CD4-positive, alpha-beta T cell (primary cell): ENCODE data around the gene KRTAP5-7. TPM values are rescaled to one million over a fixed set of nuclear protein-coding genes. Genes with fewer than 3 reads are reported as not detected.

ENCODE experiments used
- ATAC-seq: fragments of 200-7000 bp; cut with Tn5 transposase; one replicate; pipeline ENCODE4 v1.10.0; 2022; ENCODE audit warnings: mild to moderate bottlenecking; ENCODE audit not compliant: poor library complexity
- CTCF ChIA-PET: fragments of 350-600 bp; sonication (Branson Sonifier 250); formaldehyde crosslinking; loops from one replicate; lab custom pipeline; 2021; ENCODE audit warnings: antibody characterized with exemption, inconsistent platforms; lab: Charles Lee
- POLR2A ChIA-PET: fragments of 350-600 bp; sonication (Branson Sonifier 250); formaldehyde crosslinking; loops from one replicate; lab custom pipeline; 2021; ENCODE audit warnings: antibody characterized with exemption, inconsistent platforms; lab: Charles Lee
- DNase-seq, 14 experiments: peaks; one replicate each; pipeline ENCODE4 v3.0.0-alpha.2; 2013 to 2020; ENCODE audit warnings: mixed read lengths in 2 of 14
- H3K27ac ChIP-seq, 2 donors: one replicate each; pipeline versions ENCODE4 v1.5.1 to v1.7.0; 2013; ENCODE audit warnings: low read length in 2 of 2, low read depth in 1 of 2, mild to moderate bottlenecking in 1 of 2
- H3K27me3 ChIP-seq, 2 experiments: 1 replicate in 1 of 2; 2 replicates in 1 of 2; pipeline versions ENCODE4 v1.6.1 to v1.7.0; 2013; ENCODE audit warnings: low read length in 2 of 2, control low read depth in 1 of 2, mild to moderate bottlenecking in 1 of 2, moderate library complexity in 1 of 2; ENCODE audit not compliant: insufficient read depth in 2 of 2, control insufficient read depth in 1 of 2
- H3K36me3 ChIP-seq: one replicate; pipeline ENCODE4 v1.6.1; 2013; ENCODE audit warnings: low read length, control low read depth; ENCODE audit not compliant: insufficient read depth
- H3K4me1 ChIP-seq: one replicate; pipeline ENCODE4 v1.6.1; 2013; ENCODE audit warnings: low read length, control low read depth; ENCODE audit not compliant: insufficient read depth
- H3K4me3 ChIP-seq: one replicate; pipeline ENCODE4 v1.5.1; 2013; ENCODE audit warnings: mild to moderate bottlenecking, low read length, moderate library complexity
- H3K9me3 ChIP-seq, 2 experiments: 1 replicate in 1 of 2; 2 replicates in 1 of 2; pipeline versions ENCODE4 v1.6.1 to v1.7.0; 2013; ENCODE audit warnings: low read length in 2 of 2, mild to moderate bottlenecking in 2 of 2, control low read depth in 1 of 2, moderate library complexity in 1 of 2; ENCODE audit not compliant: control insufficient read depth in 1 of 2, insufficient read depth in 1 of 2
- H3K27ac Mint-ChIP-seq: one replicate; pipeline ENCODE4 v1.8.0; 2020; ENCODE audit warnings: mixed read lengths
- H3K27me3 Mint-ChIP-seq: one replicate; pipeline ENCODE4 v1.8.0; 2021; ENCODE audit warnings: mixed read lengths
- H3K36me3 Mint-ChIP-seq: one replicate; pipeline ENCODE4 v1.8.0; 2021; ENCODE audit warnings: low read depth, mixed read lengths
- H3K4me1 Mint-ChIP-seq: one replicate; pipeline ENCODE4 v1.8.0; 2021; ENCODE audit warnings: low read depth, mixed read lengths
- H3K4me3 Mint-ChIP-seq: one replicate; pipeline ENCODE4 v1.8.0; 2020; ENCODE audit warnings: mild to moderate bottlenecking, mixed read lengths
- H3K9me3 Mint-ChIP-seq: one replicate; pipeline ENCODE4 v1.8.0; 2020; ENCODE audit warnings: mixed read lengths
- intact Hi-C, 2 experiments: fragments of 100-400 bp; cut with DNase I in 1 of 2; cut with micrococcal nuclease in 1 of 2; formaldehyde crosslinking; loops; one replicate each; pipeline versions ENCODE4 v1.15.1 to v1.9.0; 2023 to 2025; cut with DNase I, micrococcal nuclease
- total RNA-seq, 174 experiments: library from RNA in 2 of 174; stranded (reverse) in 2 of 174; gene quantifications; one replicate each; pipeline ENCODE4 v1.2.3 and lab custom pipeline; 2021 to 2026
- TF ChIP-seq, protein P1 (sequence below): fragments of 200-600 bp; IDR thresholded peaks from one replicate; pipeline ENCODE4 v1.8.0; 2022; ENCODE audit warnings: antibody characterized with exemption, mild to moderate bottlenecking

KRTAP5-7 gene
- total RNA-seq, 2 experiments from 2014 or later: not detected

DNA sequence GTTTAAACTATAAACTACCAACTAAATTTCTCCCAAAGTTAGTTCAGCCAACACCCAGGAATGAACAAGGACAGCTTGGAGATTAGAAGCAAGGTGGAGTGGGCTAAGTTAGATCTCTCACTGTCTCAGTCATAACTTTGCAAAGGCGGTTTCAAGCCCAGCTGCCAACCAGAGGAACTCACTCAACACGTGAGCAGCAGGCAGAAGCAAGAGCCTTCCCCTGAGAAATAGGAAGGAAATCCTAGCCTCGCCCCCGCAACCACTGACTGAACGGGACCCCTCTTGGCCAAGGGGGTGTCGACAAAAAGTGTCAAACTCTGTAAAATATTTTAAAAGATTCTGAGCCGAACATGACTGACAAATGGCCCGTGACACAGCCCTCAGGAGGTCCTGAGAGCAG is 16.8 kb downstream of the KRTAP5-7 start:
- CTCF ChIA-PET: no interaction called here
- Mint-ChIP-seq H3K27ac (no peak overlapping the region), H3K27me3 (peaks cover 21% of the 10 kb centered on the region), H3K4me3 (no peak overlapping the region), H3K4me1 (no peaks in the 10 kb centered on the region), H3K36me3 (no peaks in the 10 kb centered on the region), H3K9me3 (peaks cover 8% of the 10 kb centered on the region)
- Histone ChIP-seq H3K9me3 (peaks cover 0 to 25% of the 10 kb centered on the region in 2 experiments), H3K27me3 (peaks cover 0 to 3% of the 10 kb centered on the region in 2 experiments), H3K4me3 (no peak overlapping the region), H3K36me3 (no peaks in the 10 kb centered on the region), H3K4me1 (no peaks in the 10 kb centered on the region), H3K27ac (no peak overlapping the region)
- no peak for DNase-seq
- TF ChIP-seq, protein P1, sequence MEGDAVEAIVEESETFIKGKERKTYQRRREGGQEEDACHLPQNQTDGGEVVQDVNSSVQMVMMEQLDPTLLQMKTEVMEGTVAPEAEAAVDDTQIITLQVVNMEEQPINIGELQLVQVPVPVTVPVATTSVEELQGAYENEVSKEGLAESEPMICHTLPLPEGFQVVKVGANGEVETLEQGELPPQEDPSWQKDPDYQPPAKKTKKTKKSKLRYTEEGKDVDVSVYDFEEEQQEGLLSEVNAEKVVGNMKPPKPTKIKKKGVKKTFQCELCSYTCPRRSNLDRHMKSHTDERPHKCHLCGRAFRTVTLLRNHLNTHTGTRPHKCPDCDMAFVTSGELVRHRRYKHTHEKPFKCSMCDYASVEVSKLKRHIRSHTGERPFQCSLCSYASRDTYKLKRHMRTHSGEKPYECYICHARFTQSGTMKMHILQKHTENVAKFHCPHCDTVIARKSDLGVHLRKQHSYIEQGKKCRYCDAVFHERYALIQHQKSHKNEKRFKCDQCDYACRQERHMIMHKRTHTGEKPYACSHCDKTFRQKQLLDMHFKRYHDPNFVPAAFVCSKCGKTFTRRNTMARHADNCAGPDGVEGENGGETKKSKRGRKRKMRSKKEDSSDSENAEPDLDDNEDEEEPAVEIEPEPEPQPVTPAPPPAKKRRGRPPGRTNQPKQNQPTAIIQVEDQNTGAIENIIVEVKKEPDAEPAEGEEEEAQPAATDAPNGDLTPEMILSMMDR: no peak
- no peak for ATAC-seq
- intact Hi-C loops: no loop called here
- POLR2A ChIA-PET: no interaction called here

DNA sequence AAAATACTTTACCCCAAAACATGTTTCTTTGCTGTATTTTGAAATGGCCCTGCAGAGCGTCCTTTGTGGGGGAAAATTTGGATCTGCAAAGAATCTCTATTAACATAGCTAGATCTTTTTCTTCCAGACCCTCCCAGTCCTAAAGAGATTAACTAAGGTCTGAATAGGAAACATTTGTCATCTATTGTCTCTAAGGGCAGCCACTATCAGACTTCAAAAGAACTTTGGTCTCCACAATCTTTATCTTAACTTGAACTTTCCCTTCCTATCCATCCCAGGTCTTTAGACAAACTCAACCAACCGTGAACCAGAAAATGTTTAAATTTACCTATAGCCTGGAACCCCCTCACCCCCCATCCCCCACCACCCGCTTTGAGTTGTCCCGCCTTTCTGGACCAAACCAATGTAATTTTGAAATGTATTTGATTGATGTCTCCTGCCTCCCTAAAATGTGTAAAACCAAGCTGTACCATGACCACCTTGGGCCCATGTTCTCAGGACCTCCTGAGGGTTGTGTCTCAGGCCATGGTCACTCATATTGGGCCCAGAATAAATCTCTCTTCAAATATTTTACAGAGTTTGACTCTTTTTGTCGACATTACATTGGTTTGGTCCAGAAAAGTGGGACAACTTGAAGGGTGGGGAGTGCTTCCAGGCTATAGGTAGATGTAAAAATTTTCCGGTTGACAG is 17.6 kb downstream of the KRTAP5-7 start:
- POLR2A ChIA-PET: no interaction called here

DNA sequence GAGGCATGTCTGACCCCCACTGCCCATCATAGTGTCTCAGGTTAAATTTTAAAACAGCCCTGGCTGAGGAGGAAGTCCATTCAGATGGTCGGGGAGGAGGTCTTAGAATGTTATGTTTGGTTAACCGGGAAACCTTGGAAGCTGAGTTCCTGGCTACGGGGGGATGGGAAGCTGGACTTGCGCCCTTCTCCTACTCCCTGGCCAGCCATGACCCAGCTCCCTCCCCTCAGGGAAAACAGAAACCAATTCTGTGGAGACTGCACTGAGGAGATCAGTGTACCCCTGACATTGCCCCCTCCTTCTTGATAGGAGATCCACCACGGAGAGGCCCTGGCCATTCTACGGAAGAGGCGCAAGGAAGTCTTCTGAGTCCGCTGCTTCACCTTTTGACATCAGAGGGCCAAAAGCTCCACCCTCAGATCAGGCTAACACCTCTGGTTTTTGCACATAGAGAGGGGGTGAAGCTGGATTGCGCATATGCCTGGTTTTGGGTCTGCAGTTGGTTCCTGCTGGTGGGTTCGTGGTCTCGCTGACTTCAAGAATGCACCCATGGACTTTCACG is 18.4 kb downstream of the KRTAP5-7 start:
- peaks cover 8% of the 10 kb centered on the region for H3K9me3 Mint-ChIP-seq
- DNase-seq: no peak
- Histone ChIP-seq H3K4me1 (no peaks in the 10 kb centered on the region), H3K9me3 (peaks cover 0 to 17% of the 10 kb centered on the region in 2 experiments), H3K36me3 (no peaks in the 10 kb centered on the region), H3K27ac (no peak overlapping the region), H3K27me3 (peaks cover 0 to 3% of the 10 kb centered on the region in 2 experiments), H3K4me3 (no peak overlapping the region)
- CTCF ChIA-PET: no interaction called here
- H3K4me3 Mint-ChIP-seq: no peak overlapping the region
- TF ChIP-seq, protein P1: no peak
- no peak for ATAC-seq
- peaks cover 34% of the 10 kb centered on the region for H3K27me3 Mint-ChIP-seq
- H3K27ac Mint-ChIP-seq: no peak overlapping the region
- no peaks in the 10 kb centered on the region for H3K36me3 Mint-ChIP-seq
- no peaks in the 10 kb centered on the region for H3K4me1 Mint-ChIP-seq
- POLR2A ChIA-PET: no interaction called here
- intact Hi-C loops: no loop called here

More for the DNA sequence above, 17.6 kb downstream of the KRTAP5-7 start:
- H3K4me1 ChIP-seq: no peaks in the 10 kb centered on the region
- DNase-seq (no peak), ATAC-seq (no peak)
- H3K9me3 Mint-ChIP-seq: peaks cover 8% of the 10 kb centered on the region
- CTCF ChIA-PET: no interaction called here
- H3K9me3 ChIP-seq: peaks cover 0 to 24% of the 10 kb centered on the region in 2 experiments
- no peak overlapping the region for H3K27ac Mint-ChIP-seq
- intact Hi-C loops: no loop called here
- TF ChIP-seq, protein P1: no peak
- no peak overlapping the region for H3K4me3 ChIP-seq
- H3K36me3 Mint-ChIP-seq: no peaks in the 10 kb centered on the region
- H3K27me3 ChIP-seq: peaks cover 0 to 3% of the 10 kb centered on the region in 2 experiments
- H3K36me3 ChIP-seq: no peaks in the 10 kb centered on the region
- H3K4me3 Mint-ChIP-seq: no peak overlapping the region
- H3K27ac ChIP-seq: no peak overlapping the region
- H3K27me3 Mint-ChIP-seq: peaks cover 29% of the 10 kb centered on the region
- no peaks in the 10 kb centered on the region for H3K4me1 Mint-ChIP-seq
